Skin epidermis (tissue), 12 donors: ENCODE measurements around the gene TMEM218.

ENCODE experiments used
- H3K27ac ChIP-seq, 21 experiments: fragments of 200-600 bp; sonication (generic) in 11 of 21; one replicate each; pipeline ENCODE4 v1.5.0; 2020; ENCODE audit warnings: mild to moderate bottlenecking in 3 of 21, inconsistent platforms in 2 of 21, moderate library complexity in 2 of 21
- H3K4me3 ChIP-seq, 7 experiments: fragments of 200-600 bp; sonication (generic) in 2 of 7; one replicate each; pipeline ENCODE4 v1.5.0; 2020; ENCODE audit warnings: inconsistent platforms in 2 of 7, mild to moderate bottlenecking in 2 of 7, moderate library complexity in 1 of 7

The TMEM218 gene

DNA sequence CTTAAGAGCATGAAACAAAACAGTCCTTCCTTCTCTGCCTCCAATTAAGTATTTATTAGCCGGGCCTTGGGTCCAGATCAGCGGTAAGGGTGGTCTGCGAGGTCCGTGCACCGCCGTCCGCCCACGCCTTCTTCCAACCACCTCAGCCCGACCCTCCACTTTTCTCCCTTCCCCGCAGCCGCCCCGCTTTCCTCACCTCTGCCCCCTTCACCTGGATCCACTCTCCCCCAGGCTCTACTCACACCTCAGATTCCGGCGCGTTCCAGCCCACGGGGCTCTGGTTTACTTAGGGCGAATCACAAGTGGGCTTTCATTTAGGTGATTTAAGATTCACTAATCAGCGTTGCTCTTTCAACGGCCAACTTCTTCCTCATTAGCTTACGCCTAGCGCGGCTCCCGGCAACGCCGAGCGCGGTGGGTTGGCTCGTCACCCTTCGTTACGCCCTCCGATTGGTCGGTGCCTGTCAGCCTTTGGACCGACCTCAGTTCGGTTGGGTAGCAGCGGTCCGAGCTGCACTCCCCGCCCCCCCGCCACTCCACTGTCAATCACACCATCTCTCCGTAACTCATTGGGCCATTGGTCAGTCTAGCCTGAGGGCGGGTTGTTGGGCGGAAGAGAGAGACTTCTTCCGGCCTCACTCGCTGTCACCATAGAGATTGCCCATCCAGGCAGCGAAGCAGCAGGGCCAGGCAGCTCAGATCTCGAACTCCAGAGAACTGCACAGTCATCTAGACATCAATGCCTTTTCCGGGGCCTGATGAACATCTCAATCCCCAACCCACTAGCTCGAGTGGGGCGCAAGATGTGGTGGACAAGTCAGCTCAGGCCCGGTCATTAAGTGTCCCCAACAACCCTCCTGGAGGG, at the start of gene TMEM218:
TMEM218 (minus strand) TSS at position 284 of the 865 bp plus-strand sequence. CDS start 9,385 bp downstream, outside the sequence.
- Histone ChIP-seq H3K4me3 (peak within 1 kb of the TSS; percentile 73 to 82 (median 79)), H3K27ac (peak within 1 kb of the TSS in 20 of 21 experiments; percentile 20 to 86 (median 76))

DNA sequence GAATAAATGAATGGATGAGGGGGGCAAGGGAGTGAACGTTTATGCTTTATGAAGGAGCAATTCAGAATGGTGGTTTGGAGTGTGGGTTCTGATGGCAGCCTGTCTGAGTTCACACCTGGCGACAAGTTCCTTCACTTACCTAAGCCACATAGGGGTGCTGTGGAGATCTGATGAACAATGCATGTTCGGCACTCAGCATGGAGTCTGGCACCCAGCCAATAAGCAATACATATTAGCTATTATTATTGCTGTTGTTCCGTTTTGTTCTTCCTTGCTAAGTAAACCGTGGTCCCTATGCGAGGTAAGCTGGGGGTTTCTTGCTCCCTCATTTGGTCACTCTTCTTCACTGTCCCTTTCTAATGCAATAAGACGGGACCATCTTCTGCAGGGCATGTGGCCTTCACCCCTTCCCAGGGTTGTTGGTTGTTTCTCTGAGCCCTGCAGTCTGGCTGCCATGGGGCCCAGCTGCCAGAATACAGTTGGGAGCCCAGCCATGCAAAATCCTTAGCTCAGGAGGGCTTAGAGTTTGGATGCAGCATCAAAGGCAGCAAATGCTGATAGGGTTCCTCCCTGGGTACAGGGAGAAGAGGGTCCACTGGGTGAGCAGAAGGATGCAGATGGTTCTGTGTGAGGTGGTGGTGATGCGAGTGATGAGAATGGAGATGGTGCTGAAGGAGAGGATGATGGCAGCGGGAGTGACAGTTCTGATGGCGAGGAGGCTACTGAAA, 46.7 kb upstream of the TMEM218 start:
- H3K4me3 ChIP-seq = no peak overlapping the region

DNA sequence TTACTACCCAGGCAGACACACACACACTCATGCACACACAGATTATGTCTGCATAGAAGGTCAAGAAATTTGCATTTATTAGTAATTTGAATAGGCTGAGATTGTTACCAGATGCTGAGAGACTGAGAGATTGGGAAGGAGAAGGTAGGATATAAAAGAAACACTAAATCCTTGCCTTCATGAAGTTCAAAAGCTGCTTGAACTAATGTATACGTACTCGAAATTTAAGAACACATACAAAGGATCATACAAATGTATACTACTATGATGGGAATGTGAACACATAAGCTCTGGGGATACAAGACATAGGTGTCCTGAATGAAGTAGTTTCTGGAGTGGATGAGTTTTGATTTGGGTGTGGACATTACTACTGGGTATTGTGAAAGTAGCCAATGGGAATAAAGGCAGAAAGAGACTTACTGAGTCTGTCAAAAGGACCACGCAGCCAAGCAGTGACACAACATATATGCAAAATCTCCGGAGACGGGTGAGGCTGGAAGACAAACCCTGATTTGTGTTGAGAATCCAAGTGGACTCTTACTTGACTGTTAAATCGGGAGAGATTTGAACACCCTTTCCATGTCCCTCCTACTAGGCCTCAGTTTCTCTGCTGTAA, 45.8 kb upstream of the TMEM218 start:
- Histone ChIP-seq H3K4me3 (no peak overlapping the region), H3K27ac (no peak overlapping the region)

More for the DNA sequence above, 46.7 kb upstream of the TMEM218 start:
- no peak overlapping the region for H3K27ac ChIP-seq

DNA sequence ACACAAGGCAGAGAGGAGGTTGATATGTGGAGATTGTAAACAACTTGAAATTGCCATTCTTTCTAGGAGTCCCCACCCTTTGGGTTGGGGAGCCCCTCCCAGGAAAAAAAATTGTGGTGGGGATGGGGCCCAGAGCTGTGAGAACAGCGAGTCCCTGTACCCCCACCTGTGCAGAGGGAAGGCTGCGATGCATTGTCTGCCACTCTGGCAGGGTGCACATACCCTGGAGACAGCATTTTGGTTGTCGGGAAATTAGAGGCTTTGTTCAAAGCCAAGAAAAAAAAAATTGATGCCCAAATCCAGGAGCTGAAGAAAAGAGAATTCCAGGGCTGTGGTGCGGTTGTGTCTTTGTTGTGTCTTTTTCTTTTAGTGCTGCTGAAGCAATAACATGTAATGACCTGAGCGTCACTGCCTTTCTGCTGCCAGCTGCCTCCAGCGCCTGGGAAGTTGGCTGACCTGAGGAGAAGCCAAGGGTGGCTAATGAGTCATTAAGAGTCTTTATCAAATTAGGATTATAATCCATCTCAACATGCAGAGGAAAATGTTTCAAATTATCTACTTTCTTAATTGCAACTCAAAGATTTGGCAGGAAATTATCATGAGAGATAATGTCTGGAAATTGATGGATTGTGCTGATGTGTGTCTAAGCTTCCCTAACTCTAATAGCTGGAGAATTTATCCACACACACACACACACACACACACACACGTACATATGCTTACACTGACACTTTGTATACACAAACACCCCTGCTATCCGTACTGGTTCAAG, 45.1 kb upstream of the TMEM218 start:
- Histone ChIP-seq H3K27ac (no peak overlapping the region), H3K4me3 (no peak overlapping the region)

DNA sequence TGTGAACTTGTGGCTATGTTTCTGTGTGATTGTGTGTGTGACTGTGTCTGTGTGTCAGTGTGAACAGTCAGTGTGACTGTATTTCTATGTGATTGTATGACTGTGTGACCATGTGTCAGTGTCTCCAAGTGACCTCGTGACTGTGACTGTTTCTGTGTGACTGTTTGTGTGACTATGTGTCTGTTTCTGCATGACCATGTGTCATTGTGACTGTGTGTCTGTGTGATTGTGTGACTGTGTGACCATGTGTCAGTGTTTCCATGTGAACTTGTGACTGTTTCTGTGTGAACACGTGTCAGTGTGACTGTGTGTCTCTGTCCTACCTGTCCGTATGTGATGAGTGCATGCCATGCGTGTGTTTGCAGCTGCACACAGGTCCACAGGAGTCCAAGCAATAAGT, 44.3 kb upstream of the TMEM218 start:
- H3K4me3 ChIP-seq = no peak overlapping the region
- no peak overlapping the region for H3K27ac ChIP-seq

DNA sequence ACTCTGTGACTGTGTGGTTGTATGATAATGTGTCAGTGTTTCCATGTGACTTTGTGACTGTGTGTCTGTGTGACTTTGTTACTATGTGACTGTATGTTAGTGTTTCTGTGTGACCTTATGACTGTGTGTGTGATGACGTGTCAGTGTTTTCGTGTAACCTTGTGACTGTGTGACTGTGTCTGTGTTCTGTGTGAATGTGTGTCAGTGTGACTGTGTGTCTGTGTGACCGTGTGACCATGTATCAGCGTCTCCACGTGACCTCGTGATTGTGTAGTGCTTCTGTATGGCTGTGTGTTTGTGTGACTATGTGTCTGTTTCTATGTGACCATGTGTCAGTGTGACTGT, 43.6 kb upstream of the TMEM218 start:
- H3K4me3 ChIP-seq = no peak overlapping the region
- H3K27ac ChIP-seq = no peak overlapping the region

DNA sequence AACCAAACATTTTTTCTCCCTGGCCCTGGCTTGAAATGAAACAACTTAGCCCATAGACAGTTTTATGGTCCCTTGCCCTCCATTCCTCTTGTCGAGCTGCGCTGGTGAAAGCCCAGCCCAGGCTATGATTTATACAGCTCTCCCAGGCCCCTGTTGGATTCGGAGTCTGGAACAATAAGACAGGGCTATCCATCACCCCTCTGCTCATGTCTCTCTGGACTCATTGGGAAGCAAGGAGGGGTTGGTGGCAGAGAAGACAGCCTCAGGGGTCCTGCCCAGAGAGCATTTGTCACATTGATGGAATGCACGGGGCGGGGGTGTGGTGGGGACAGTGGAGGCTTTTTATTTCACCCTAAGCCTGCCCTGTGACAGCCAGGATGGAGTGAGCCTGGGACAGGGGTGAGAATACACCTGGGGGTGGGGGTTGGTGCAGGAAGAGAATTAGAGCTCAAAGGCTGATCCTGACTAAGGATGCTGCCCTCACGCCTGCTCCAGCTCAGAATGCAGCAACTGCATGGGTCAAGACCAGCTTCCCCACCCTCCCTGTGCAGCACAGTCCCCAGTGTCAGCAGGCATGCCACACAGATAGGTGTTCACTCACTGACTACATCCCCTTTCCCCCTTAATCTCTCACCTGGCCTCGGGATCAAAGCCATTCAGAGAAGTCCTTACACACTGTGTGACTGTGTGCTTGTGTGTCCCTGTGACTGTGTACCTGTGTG, 43.1 kb upstream of the TMEM218 start:
- H3K4me3 ChIP-seq = no peak overlapping the region
- no peak overlapping the region for H3K27ac ChIP-seq

DNA sequence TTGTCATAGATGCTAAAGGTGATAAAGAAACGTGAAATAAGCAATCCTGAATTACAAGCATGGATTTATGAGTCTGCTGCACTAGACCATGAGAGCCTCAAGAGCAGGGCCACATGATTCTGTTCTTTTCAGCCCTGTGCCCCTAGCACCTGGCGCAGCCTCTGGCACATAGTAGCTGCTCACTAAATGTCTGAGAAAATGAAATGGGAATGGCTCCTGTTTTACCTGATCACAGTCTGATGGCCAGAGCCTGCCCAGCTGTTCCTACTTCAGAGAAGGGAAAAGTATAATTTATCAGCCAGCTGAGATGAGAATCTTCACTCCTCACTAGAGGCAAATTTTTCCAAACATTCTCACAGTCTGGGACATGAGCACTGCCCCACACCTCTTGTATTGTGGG, 42.4 kb upstream of the TMEM218 start:
- no peak overlapping the region for H3K27ac ChIP-seq
- no peak overlapping the region for H3K4me3 ChIP-seq

DNA sequence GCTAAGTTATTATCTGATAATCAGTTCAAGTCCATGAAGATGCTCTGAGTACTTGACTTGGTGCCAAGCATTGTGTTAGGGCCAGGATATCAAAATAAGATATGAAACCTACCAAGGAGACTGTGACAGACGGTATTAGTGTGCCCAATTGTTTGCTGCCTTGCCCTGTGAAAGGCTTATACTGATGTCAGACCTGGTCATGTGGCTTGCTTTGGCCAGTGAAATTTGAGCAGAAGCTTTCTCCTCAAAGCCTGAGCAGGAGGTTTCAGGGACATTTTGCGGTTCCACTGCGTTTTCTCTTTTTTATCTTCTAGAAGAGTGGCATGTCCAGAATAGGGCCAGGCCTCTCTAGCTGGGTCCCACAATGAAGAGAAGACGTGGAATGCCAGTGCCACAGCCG, 37.3 kb upstream of the TMEM218 start:
- Histone ChIP-seq H3K4me3 (no peak overlapping the region), H3K27ac (no peak overlapping the region)

DNA sequence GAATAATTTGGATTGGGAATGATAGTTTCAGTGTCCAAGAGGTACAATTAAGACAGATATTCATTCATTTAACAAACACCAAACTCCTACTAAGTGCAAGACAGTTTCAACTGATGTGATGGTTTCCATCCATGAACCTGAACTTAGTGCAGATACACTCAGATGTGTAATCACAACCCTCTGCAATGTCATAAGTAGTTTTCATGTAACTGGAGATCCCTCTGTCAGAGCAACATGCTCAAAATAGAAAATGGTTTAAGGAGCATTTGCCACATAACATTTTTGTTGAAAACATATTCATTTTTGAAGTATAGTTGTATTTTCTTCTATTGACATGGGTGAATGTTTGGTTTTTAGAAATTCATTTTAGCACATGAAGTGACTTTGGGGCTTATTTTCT, 36.6 kb upstream of the TMEM218 start:
- Histone ChIP-seq H3K4me3 (no peak overlapping the region), H3K27ac (no peak overlapping the region)

DNA sequence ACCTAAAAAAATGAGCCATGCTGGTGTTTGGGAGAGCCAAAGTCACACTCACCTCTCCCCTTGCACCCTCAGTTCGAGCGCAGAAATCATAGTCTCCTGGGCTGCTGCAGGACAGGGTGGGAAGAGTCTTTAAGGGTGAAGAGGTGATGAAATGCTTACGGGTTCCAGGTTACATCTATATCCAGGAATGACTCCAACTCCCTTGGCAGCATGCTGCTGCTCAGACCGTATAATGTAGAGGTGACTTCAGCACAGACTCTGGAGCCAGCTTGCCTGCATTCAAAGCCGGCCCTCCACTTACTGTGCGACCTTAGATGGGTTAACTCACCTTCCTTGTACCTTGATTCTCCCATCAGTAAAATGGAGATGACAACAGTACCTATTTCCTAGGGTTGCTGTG, 35.9 kb upstream of the TMEM218 start:
- H3K27ac ChIP-seq = no peak overlapping the region
- no peak overlapping the region for H3K4me3 ChIP-seq

DNA sequence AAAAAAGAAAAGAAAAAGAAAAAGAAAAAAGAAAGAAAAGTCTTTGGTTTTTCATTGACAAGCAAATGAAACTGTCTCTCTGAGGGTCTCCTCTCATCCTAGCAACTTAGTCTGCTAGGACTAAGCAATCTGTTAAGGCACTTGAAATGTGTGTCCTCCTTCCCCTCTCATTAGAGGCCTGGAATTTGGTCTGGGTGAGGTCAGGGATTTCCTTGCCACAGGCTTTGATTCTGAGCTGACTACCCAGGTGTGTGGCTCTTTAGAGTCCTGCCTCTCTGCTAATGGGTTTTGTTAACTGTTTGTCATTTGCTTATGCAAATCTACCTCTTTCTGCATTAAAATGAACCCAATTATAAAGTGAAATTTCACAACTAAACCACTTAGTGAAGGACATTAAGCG, 34.8 kb upstream of the TMEM218 start:
- Histone ChIP-seq H3K4me3 (no peak overlapping the region), H3K27ac (no peak overlapping the region)

DNA sequence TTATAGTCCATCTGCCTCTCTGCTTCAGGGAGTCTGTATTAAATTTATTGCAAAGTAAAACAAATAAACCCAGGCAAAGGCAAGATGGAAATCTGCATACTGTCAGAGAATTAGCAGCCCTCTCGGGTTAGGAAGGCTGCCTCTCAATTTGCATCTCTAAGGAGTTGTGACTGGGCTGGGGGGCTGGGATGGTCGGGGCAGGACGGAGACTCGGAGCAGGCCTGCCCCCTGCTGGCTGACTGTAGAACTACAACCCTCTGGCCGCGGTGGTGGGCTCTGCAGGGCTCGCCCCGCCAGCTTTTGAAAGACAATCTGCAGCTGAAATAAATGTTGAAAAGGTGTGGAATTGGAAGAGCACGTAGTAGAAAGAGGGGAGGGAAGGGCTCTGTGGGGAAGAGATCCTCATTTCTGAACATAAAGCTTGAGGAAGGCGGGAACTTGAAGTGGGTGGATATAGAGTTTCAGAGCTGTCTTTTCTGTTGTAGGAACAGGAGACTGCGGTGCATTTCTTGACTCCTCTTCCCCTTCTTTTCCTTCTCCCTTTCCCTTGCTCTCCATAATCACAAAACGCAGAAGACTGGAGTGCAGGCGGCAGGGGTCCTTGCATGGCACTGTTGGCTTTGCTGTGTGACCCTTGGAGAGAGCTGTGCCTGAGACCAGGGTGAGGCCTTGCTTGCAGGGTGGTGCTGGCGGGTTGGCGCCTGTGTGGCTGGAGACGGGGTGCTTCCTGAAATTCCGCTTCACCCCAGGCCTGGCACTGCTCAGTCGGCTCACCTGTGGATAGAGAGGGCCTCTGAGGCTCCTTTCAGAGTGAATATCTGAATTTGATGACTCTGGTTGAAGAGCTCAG, 30.5 kb upstream of the TMEM218 start:
- Histone ChIP-seq H3K27ac (no peak overlapping the region), H3K4me3 (no peak overlapping the region)

DNA sequence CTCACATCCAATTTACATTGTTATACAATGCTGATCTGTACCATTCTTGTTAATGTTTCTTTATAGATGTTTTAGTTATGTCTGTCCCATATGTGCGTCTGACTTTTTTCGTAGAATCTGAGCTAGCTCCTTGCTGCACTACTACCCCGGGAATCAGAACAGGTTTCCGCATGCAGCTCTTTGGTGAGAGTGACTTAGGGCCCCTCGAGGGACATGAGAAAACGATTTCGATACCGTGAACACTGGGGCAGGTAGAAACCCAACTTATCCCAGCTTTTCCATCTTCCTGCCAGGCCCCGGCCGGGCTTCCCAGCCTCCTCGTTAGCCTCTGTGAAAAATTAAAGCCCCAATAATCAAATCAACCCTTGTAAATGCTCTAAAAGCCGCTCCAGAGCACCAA, 29.8 kb upstream of the TMEM218 start:
- H3K27ac ChIP-seq = no peak overlapping the region
- no peak overlapping the region for H3K4me3 ChIP-seq

DNA sequence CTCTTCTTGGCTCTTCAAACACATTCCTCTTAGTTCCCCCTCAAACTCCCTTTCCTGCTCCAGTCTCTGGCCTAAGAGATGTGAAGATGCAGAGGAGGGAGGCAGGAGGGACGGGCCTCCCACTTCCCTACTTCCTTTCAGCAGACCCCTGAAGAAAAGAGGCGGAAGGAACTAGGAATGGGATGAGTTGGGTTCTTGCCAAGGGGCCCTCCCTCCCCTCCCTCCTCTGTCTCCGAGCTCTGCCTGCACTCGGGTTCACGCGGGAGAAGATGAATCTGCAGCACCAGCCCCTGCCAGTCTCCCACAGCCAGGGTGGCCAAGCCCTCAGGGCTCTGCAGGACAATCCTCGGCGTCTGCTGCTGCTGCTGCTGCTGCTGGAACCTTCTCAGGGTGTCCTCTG, 28.8 kb upstream of the TMEM218 start:
- Histone ChIP-seq H3K27ac (no peak overlapping the region), H3K4me3 (no peak overlapping the region)

DNA sequence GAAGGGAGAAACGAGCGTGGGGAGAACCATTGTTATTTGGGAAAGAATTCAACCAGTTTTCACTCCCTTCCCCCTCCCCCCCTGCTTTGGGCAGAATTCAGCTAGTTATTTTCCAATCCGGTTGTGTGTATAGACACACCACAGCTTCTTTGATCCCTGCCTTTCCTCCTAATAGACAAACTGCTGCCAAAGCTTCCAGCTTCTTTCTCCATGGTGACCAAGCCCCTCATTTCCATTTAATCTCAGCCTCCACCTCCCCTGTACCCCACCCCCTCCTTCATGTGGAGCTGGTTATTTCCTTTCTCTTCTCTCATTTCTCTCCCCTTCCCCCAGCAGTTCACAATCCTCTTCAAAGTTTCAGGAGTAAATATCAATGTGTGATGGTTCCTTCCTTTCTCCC, 28.4 kb upstream of the TMEM218 start:
- H3K27ac ChIP-seq = no peak overlapping the region
- H3K4me3 ChIP-seq = no peak overlapping the region

DNA sequence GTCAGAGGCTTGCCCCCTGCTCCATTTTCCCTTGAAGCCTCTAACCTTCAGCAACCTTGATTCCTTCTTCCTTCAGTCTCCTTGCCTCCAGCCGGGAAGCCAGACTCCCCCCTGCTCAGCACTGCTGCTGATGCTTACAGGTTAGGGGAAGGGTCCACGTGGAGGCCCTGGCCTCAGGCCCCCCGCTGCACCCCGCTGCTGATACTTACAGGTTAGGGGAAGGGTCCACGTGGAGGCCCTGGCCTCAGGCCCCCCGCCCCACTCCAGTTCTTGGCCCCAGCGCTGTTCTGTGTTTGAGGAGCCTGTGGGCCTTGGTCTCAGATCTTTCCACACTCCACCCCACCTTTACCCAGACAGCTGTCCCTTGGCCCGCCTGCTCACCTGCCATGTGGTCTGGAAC, 27.5 kb upstream of the TMEM218 start:
- Histone ChIP-seq H3K27ac (no peak overlapping the region), H3K4me3 (no peak overlapping the region)

DNA sequence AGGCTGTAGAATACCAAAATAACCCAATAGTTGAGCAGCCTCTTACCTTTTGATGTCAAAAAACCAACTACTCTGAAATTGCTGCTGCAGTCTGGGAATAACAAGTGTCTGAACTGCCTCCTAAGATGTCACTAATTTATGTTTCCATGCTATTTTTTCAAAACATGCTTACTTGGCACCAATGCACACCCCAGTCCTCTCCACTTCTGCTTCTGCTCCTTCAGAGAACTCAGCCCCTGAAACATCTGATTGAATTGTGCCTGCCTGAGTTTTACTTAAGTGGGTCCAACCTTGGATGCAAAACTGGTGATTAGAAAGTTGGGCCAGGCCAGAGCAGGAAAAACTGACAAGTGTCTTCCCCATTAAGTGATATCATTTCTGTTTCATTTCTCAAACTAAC, 24.6 kb upstream of the TMEM218 start:
- Histone ChIP-seq H3K27ac (no peak overlapping the region), H3K4me3 (no peak overlapping the region)

DNA sequence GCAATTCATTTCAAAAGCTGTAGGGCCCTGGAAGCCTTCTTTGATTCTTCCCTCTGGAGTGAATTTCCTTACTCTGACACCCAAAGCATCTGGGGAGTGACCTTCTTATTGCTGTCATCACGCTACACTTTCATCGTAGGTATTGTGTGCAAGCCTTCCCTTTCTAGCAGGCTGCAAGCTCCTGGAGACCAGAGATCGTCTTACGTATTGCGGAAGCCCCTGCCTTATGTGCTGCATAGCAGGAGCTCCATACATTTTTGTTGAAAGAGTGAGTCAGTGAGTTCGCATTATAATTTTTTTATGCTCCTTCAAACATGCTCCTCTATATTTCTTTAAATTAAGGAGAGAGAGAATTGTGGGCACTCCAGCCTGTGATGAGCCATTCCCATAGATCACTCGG, 21.2 kb upstream of the TMEM218 start:
- no peak overlapping the region for H3K27ac ChIP-seq

More for the DNA sequence above, 21.2 kb upstream of the TMEM218 start:
- H3K4me3 ChIP-seq = no peak overlapping the region
